ENCODE data around the gene CNPY2.

DNA sequence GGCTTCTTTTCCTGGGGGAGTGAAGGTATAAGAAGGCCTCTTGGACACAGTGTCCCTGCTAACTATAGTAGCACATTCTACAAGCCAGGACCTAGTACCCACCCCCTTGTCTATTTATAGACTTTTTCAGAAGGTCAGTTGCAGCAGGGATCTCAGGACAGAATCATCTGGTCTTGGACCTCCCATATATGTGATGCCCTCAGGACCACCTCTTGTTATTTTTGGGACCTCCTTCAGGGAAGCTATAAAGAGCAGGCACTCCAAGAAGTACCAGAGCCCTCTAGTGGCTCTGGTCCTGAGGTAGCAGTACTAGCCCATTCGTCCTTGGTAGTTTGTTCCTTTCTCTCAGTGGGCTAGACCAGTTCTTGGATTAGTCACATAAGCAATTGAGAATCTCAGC, 44.8 kb downstream of the CNPY2 start:
- TF ChIP-seq, protein P1, sequence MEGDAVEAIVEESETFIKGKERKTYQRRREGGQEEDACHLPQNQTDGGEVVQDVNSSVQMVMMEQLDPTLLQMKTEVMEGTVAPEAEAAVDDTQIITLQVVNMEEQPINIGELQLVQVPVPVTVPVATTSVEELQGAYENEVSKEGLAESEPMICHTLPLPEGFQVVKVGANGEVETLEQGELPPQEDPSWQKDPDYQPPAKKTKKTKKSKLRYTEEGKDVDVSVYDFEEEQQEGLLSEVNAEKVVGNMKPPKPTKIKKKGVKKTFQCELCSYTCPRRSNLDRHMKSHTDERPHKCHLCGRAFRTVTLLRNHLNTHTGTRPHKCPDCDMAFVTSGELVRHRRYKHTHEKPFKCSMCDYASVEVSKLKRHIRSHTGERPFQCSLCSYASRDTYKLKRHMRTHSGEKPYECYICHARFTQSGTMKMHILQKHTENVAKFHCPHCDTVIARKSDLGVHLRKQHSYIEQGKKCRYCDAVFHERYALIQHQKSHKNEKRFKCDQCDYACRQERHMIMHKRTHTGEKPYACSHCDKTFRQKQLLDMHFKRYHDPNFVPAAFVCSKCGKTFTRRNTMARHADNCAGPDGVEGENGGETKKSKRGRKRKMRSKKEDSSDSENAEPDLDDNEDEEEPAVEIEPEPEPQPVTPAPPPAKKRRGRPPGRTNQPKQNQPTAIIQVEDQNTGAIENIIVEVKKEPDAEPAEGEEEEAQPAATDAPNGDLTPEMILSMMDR (IDR thresholded peaks at IDR 0.05) = no peak
- TF ChIP-seq POLR2A (IDR thresholded peaks at IDR 0.05) = no peak
